IPS-18c (cell line): Measurements from ENCODE around the gene TEAD1.
A peak's percentile ranks its signal among the peaks of the same experiment; 100 is the strongest.

Source experiments
- H3K4me3 ChIP-seq: 2 replicates; pipeline ENCODE4 v1.7.0; 2013; ENCODE audit warnings: low read depth, mild to moderate bottlenecking, low read length, moderate library complexity; ENCODE audit not compliant: insufficient read depth
- H3K9me3 ChIP-seq: one replicate; pipeline ENCODE4 v1.6.1; 2013; ENCODE audit warnings: mild to moderate bottlenecking, low read length, moderate library complexity; ENCODE audit not compliant: control insufficient read depth, insufficient read depth

TEAD1 gene

DNA sequence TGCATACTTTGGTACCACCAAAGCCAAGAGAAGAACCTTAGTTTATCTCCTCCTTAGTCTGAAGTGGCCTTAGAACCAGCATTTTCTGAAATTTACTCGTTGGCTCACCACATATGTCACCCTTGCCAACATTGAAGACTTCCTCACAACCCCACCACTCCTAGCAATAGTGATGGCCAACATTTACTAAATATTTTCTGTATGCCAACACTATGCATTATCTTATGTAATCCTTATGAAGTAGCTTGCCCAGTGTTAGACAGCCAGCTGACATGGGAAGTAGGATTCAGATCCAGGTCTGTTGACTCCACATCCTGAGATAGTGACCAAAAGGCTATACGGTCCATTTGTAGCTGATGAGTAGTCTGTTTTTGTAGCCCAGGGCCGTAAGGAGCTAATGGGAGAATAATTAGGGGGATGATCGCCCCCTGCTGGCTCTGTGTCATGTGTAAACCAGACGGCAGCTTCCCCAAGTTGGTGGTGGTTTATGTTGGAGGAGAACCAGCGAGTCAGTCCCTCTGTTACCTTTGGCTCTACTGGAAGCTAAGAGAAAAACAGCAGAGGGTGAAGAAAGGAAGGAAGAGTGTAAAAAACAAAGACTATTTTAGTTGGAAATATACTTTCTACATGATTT, 214.4 kb downstream of the TEAD1 start:
- H3K9me3 ChIP-seq: no peaks in the 10 kb centered on the region
- no peak overlapping the region for H3K4me3 ChIP-seq

DNA sequence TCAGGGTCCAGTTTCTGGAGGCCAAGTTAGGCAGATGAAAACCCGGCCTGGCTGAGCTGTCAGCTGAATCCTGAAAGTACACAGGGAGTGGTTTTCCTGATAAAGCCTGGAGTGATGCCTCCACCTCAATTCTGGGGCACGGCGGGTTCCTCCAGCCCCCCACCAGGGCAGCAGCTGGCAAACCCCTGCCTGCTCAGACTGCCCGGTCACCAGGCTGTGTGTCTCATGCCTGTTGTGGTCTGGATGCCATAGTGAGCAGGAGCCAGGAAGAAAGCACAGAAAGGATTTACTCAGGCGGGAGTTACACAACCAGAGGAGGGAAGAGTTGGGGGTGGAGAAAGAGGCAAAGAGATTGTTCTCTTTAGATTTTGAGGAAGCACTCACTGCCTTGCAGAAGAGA, 215.0 kb downstream of the TEAD1 start:
- no peak overlapping the region for H3K4me3 ChIP-seq

DNA sequence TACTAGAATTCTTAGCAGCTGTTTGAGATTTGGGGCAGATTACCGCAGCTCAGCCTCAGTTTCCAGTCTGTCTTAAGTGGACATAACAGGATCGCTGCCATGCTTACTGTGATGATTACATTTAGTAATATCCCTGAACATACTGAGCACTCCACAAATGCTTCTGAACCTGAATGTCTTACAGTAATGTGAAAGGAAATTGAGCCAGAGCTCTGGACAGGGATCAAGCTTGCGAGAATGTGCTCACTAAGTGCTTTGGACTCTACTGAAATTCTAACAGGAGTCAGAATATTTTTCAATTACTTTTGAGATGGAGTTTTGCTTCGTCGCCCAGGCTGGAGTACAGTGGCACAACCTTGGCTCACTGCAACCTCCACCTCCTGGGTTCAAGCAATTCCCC, 216.3 kb downstream of the TEAD1 start:
- no peaks in the 10 kb centered on the region for H3K9me3 ChIP-seq
- H3K4me3 ChIP-seq: no peak overlapping the region

More for the DNA sequence above, 215.0 kb downstream of the TEAD1 start:
- H3K9me3 ChIP-seq: no peaks in the 10 kb centered on the region

DNA sequence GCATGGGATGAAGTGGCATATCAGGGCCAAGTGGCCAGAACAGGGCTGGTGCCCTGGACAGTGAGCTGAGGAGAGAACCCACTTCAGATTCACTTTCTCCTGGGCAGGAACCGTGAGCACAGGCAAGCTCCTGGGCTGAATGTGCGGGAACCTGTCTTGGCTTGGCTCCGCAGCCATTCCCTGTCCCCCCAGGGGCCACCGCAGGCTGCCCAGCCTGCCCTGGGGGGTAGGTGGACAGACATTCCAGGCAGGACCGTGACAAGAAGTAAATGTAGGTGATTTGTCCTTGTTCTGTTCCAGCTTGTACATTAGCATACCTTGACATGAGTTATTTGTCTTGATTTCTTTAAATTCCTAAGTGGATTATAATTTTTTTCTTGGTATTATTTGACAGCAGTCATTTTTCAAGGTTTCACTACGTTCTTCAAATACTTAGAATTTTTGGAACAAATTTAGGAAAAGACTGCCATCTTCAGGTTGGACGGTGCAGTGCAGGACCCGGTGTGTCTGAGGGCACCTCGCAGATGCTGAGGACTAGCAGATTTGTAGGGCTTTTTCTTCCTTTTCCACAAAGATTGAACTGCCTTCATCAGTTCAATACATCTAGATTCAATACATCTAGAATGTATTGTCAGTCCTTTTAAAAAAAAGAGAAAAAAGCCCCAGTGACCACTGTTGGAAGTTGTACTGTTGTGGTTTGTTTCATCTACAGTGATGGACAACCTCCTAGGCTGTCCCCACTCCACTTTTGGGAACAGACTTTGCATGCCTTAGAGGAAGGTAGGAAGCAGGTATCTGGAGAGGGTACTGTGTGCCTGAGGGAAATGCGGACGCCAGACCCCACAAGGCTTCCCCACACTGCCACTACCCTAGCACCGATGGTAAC, 219.8 kb downstream of the TEAD1 start:
- H3K9me3 ChIP-seq: no peaks in the 10 kb centered on the region

DNA sequence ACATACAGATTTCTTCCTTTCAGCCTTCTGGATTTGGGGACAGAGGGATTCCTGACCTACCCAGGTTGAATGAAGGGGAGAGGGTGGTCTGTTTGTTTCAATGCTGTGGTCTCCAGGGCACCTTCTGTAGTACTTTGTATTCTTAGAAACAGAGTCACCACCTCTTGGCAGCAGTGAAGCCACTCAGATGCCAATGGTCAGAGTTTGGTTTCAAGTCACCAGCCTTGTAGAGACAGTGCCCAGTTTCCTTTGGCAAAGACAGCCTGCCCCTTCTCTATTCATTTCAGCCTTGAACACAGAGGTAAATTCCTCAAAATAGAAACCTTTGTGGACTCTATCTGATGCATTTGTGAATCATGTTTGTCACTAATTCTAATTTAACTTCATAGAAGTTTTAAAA, 223.2 kb downstream of the TEAD1 start:
- H3K9me3 ChIP-seq: no peaks in the 10 kb centered on the region
- no peak overlapping the region for H3K4me3 ChIP-seq

More for the DNA sequence above, 219.8 kb downstream of the TEAD1 start:
- H3K4me3 ChIP-seq: no peak overlapping the region

DNA sequence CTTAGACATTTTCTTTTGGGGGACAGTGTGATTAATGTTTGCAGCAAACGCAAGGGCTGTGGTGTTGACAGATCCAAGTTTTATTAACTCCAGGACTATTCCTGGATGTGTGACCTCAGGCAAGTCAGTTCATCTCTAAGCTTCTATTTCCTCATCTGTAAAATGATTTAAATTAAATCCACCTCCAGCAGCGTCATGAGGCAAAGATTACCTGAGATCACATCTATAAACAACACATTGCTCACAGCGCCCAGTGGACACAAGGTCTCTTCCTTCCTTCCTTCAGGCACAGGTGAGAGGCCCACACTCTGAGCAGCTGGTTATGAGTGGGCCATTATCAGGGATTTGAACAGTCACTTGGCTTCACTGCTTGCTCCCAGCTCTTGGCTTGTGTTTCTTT, 223.6 kb downstream of the TEAD1 start:
- Histone ChIP-seq H3K4me3 (no peak overlapping the region), H3K9me3 (no peaks in the 10 kb centered on the region)

DNA sequence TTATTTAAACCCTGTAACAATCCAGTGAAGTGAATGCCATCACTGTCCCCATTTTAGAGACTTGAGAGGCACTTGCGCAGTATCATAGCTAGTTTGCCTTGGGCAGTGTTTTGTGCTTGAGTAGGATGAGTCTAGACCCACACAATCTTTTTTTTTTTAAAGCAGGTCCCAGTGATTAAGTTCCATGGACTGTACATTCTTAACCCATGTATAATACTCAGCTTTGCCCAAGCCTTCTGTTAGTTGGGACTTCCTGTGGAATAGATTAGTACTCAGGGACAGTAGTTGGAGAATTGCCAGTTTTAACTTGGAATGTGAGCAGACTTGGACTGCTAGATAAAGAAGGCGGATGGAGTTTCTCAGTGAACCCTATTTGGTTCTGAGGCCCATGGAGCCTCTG, 226.3 kb downstream of the TEAD1 start:
- H3K9me3 ChIP-seq: no peaks in the 10 kb centered on the region

DNA sequence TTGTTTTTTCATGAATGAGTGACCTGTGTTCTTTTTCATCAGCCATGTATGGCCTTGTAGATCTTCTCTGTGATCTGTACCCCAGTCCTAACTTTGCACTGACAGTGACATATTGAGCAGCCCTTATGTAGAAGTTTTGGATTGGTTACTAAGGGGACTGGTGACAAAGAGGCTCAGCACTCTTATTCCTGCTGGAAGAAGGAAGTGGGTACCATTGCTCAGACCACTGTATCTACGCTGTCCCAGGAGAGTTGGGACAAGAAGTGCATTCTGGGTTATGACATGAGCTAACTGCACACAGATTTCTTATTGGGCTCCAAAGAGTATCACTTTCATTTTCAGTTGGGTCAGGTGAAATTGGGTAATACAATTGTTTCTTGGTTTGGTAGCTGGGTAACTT, 227.1 kb downstream of the TEAD1 start:
- H3K9me3 ChIP-seq: no peaks in the 10 kb centered on the region
- H3K4me3 ChIP-seq: no peak overlapping the region

More for the DNA sequence above, 226.3 kb downstream of the TEAD1 start:
- no peak overlapping the region for H3K4me3 ChIP-seq

DNA sequence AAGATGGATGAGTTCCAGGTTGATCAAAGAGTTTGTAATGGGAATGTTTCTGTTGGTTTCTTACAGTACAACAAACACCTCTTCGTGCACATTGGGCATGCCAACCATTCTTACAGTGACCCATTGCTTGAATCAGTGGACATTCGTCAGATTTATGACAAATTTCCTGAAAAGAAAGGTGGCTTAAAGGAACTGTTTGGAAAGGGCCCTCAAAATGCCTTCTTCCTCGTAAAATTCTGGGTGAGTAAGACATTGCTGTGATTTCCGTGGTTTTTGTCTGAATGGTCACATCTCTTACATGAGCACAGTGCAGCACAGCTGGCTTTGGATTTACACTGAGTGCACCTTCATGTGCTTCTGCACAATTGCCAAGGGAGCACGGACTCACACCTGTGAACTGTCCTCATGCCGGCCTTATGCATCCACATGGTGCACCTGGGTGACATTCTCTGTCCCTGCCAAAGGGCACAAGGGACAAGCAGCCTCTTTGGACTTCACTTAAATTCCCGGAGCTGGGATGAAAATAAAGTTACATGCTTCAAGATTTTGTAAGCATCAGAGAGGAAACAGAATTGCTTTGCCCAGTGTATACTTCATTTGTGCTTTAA, 227.8 kb downstream of the TEAD1 start:
- Histone ChIP-seq H3K4me3 (no peak overlapping the region), H3K9me3 (no peaks in the 10 kb centered on the region)

DNA sequence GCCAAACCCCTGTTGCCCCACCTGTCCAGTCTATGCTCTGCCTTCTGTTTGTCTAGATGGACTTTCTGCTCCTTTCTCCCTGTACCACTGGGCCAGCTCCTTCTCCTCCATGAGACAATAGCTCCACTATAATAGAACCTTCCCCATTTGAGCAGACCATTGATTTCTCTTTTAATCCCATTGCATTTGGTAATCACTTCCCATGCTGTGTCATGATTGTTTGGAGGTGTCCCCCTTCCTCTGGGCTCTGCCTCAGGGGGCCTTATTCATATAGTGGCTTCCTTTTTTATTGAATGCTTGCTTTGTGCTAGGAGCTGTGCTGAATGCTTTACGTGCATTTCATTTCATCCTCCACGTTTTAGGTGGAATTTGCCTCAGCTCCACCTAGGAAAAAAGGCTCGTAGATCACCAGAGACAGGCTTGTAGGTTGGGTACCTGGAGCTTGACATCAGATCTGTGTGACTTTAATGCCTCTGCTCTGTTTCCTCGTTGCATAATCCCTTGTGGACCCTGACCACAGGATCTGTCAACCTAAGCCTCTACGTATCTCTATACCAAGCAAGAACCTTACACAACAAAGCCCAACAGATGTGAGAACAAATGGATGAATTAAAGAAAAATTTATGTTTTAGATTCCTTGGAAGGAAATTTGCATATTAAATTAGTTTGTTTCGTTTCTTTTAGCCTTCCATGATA, 228.7 kb downstream of the TEAD1 start:
- Histone ChIP-seq H3K4me3 (no peak overlapping the region), H3K9me3 (no peaks in the 10 kb centered on the region)

DNA sequence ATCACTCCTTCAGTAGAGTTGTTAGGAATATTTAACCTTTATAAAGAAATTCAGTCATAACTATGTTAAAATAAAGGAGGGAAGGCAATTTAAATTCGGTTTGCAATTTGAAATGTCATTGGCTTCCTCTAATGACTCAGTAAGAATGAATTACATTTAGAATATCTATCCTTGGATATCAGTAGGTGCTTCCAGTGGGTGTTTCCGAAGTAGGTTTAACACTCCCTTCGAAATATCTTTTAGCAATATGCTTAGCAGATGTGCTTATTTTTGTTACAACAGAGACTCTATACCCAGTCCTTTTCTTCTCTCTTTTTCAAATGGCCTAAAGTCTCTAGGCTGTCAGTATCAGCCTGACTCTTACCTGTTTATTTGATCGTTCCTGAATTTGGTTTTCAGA, 231.2 kb downstream of the TEAD1 start:
- Histone ChIP-seq H3K9me3 (no peaks in the 10 kb centered on the region), H3K4me3 (no peak overlapping the region)

DNA sequence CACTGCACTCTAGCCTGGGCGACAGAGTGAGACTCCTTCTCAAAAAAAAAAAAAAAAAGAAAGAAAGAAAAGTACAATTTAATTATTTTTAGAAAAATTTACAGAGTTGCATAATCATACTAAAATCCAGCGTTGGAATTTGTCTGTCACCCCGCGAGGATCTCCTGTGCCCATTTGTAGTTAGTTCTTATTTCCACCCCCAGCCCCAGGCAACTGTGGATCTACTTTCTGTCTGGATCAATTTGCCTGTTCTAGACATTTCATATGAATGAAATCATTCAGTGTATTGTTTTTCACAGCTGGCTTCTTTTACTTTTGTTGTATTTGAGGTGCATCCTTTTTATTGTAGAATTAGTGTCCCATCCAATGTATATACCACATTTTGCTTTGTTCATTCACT, 232.3 kb downstream of the TEAD1 start:
- no peaks in the 10 kb centered on the region for H3K9me3 ChIP-seq
- H3K4me3 ChIP-seq: no peak overlapping the region

DNA sequence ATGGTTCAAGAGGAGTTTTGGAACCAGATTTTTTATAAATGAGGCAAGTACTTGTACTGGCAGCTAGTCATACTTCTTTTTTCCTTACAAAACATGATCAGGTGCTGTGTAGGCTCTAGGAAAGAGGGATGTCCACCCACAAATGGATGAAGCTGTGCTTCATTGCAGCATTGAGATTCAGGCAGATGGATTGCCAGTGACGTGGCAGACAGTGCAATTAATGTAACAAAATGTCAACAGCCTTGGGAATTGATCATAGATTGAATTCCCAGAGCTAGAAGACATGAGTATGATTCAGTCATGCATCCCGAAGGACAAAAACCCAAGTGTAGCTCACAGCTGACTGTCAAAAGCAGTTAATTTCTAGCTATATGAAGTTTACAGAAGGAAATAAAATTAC, 235.7 kb downstream of the TEAD1 start:
- Histone ChIP-seq H3K4me3 (no peak overlapping the region), H3K9me3 (no peaks in the 10 kb centered on the region)

DNA sequence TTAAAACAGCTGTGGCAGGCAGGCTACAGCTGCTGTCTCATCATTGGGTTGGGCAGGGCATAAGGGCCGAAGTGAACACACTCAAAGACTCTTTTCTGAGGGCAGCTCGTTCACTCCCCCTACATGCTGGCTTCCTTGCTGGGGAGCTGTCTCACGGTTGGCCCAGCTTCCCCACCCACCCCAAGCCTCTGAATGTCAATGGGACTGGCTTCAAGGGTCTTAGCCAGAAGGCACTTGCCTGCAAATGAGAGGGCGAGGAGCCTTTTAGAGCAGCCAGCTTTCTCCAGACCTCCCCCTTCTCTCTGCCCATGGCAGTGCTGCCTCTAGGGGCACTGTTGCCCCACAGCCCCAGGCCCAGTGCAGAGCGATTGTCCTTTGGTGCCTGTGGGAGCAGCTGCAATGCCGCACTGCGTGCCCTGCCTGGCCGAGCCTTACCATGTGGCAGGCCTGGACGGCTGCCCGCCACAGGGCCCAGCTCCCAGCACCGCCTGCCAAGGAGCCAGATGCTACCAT, 240.2 kb downstream of the TEAD1 start:
- Histone ChIP-seq H3K9me3 (no peaks in the 10 kb centered on the region), H3K4me3 (peak overlapping the region; percentile 9; the same call in 1 of the 2 replicates)

DNA sequence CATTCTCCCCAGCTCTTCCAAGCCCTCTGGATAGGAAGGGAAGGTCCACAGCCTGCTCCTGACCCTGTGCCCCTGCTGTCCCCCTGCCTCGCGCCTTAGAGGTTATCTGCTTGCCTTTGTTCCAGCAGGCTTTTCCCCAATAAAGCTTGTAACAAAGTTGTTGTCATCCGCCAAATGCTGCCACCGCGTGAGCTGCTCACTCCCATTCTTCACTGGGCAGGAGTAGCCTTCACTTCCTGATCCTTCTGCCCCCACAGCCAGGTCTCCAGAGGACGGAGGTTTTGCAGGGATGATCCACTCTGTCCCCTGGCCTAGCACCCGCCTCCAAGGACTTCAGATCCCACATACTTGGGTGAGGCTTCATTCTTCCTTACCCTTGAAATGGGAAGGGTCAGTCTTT, 240.9 kb downstream of the TEAD1 start:
- Histone ChIP-seq H3K4me3 (no peak overlapping the region), H3K9me3 (no peaks in the 10 kb centered on the region)

DNA sequence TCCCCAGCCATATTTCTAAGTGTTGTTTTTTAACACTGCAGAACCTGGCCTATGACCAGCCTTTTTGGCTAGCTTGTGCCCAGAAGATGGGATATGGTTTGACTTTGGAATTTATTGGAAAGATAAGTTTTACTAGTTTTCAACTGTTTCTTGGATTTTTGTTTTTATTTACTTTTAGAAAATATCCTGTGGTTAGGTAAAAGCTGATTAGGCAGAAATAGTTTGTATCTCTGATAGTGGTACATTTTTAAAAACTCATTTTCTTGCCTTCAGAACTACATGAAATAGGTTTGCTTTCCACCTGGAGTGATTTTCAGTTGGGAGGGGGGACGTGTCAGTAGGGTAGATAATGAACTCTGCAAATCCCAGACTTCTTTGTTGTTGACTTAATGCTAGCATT, 243.6 kb downstream of the TEAD1 start:
- Histone ChIP-seq H3K9me3 (no peaks in the 10 kb centered on the region), H3K4me3 (no peak overlapping the region)

DNA sequence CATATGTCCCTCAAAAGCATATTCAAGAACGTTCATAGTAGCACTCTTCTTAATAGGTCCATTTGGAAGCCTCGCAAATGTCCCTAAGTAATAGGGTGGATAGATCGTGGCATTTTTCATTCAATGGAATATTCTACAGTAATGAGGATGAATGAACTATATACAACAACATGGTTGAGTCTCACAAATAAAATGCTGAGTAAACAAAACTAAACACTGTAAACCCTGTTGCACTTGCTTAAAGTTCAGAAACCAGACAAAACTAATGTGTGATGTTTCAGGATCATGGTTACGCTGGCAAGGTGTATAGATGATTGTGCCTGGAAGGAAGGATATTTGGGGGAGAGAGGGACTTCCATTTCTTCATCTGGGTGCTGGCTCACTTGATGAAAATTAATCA, 244.4 kb downstream of the TEAD1 start:
- Histone ChIP-seq H3K9me3 (no peaks in the 10 kb centered on the region), H3K4me3 (no peak overlapping the region)
